Measurements from ENCODE around the gene PATZ1. TPM values are rescaled to one million over a fixed set of nuclear protein-coding genes. Genes with fewer than 3 reads are reported as not detected.

Gene PATZ1
- total RNA-seq, 1 experiment from 2014 or later, result 58.5 TPM

DNA sequence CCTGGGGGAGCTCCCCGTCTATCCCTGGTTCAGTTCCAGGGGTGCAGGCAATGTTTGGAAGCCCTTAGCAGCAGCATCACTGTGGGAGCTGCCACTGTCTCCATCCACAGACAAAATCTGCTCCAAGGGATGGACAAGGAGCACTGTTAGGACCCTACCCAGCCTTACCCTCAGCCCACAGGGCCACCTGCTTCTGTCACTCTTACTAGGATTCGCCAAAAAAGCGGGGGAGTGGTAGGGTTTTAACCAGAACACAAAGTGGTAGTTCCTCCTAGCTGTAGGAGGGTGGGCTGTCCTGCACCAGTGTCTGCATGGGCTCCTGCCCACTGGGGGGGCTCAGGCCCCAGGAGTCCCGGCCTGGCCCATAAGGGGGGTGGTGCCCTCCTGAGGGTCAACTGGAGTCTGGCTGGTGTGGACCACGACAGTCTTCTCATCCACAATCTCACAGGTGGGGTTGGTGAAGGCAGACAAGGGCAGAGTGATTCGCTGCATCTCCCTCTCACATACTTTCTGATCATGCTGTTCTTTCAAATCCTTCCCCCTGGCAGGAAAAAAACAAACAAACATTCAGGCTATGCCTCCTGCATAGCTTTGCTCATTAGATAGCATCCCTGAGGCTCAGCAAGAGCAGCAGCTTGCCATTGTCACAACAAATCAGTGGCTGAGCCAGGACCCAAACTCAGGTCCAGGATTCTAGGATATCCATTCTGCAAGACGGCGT, 63.2 kb downstream of the PATZ1 start:
- intact Hi-C loops (cut with micrococcal nuclease; ENCODE audit: unreplicated experiment), result no loop called here
- no peaks in the 10 kb centered on the region for H3K27me3 ChIP-seq (replicated peaks; ENCODE audit: insufficient read depth, low read depth, low read length, poor library complexity)
- DNase-seq (ENCODE audit: low spot score), result no peak
- no peaks in the 10 kb centered on the region for H3K9me3 ChIP-seq (ENCODE audit: low read depth, low read length, poor library complexity, severe bottlenecking)
- ChIA-PET POLR2A (ENCODE audit: low non-redundant PET) (no interaction called here), CTCF (no interaction called here)
- H3K4me3 ChIP-seq (ENCODE audit: low read depth, low read length, poor library complexity, severe bottlenecking), result no peak overlapping the region
- H3K4me1 ChIP-seq (ENCODE audit: insufficient read depth, low read length, poor library complexity, severe bottlenecking), result no peaks in the 10 kb centered on the region
- H3K36me3 ChIP-seq (ENCODE audit: insufficient read depth, low read length, poor library complexity, severe bottlenecking), result peaks cover 2% of the 10 kb centered on the region
- no peak for TF ChIP-seq EZH2 (IDR thresholded peaks at IDR 0.05; ENCODE audit: borderline replicate concordance, low read depth, low read length, poor library complexity, severe bottlenecking)
- TF ChIP-seq, protein P1, sequence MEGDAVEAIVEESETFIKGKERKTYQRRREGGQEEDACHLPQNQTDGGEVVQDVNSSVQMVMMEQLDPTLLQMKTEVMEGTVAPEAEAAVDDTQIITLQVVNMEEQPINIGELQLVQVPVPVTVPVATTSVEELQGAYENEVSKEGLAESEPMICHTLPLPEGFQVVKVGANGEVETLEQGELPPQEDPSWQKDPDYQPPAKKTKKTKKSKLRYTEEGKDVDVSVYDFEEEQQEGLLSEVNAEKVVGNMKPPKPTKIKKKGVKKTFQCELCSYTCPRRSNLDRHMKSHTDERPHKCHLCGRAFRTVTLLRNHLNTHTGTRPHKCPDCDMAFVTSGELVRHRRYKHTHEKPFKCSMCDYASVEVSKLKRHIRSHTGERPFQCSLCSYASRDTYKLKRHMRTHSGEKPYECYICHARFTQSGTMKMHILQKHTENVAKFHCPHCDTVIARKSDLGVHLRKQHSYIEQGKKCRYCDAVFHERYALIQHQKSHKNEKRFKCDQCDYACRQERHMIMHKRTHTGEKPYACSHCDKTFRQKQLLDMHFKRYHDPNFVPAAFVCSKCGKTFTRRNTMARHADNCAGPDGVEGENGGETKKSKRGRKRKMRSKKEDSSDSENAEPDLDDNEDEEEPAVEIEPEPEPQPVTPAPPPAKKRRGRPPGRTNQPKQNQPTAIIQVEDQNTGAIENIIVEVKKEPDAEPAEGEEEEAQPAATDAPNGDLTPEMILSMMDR (conservative IDR thresholded peaks at IDR 0.05; ENCODE audit: low read depth, low read length), result no peak
- BruUV-seq (replicated peaks), result no TSS peak
- no peak overlapping the region for H3K27ac ChIP-seq (ENCODE audit: low read depth, low read length, poor library complexity, severe bottlenecking)

DNA sequence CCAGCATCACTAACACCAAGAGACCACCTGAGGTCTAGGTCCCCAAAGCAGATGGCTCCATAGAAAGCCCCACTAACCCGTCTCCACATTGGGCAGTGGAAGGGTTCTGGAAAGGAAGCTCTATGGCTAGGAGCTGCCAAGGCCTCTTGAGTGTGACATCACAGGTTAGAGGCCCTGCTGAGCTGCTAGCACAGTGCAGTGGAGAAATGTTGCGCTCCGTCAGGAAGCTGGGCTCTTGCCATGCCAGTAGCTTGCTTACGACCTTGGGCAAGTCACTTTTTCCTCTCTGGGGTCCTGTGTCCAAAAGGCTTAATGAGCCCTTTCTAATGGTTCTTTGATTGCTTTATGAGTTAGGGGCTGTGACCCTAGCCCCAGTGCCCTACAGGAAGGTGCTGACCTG, 64.4 kb downstream of the PATZ1 start:
- Histone ChIP-seq H3K36me3 (ENCODE audit: insufficient read depth, low read length, poor library complexity, severe bottlenecking) (peaks cover 6% of the 10 kb centered on the region), H3K9me3 (ENCODE audit: low read depth, low read length, poor library complexity, severe bottlenecking) (no peaks in the 10 kb centered on the region), H3K4me1 (ENCODE audit: insufficient read depth, low read length, poor library complexity, severe bottlenecking) (no peaks in the 10 kb centered on the region), H3K4me3 (ENCODE audit: low read depth, low read length, poor library complexity, severe bottlenecking) (no peak overlapping the region), H3K27me3 (replicated peaks; ENCODE audit: insufficient read depth, low read depth, low read length, poor library complexity) (no peaks in the 10 kb centered on the region), H3K27ac (ENCODE audit: low read depth, low read length, poor library complexity, severe bottlenecking) (no peak overlapping the region)
- no peak for DNase-seq (ENCODE audit: low spot score)
- CTCF ChIA-PET, result no interaction called here
- intact Hi-C loops (cut with micrococcal nuclease; ENCODE audit: unreplicated experiment), result no loop called here
- POLR2A ChIA-PET (ENCODE audit: low non-redundant PET), result no interaction called here
- TF ChIP-seq, protein P1 (conservative IDR thresholded peaks at IDR 0.05; ENCODE audit: low read depth, low read length), result no peak
- TF ChIP-seq EZH2 (IDR thresholded peaks at IDR 0.05; ENCODE audit: borderline replicate concordance, low read depth, low read length, poor library complexity, severe bottlenecking), result no peak
- BruUV-seq (replicated peaks), result no TSS peak

- Histone ChIP-seq H3K36me3 (ENCODE audit: insufficient read depth, low read length, poor library complexity, severe bottlenecking) (peaks cover 12% of the 10 kb centered on the region), H3K4me1 (ENCODE audit: insufficient read depth, low read length, poor library complexity, severe bottlenecking) (no peaks in the 10 kb centered on the region), H3K9me3 (ENCODE audit: low read depth, low read length, poor library complexity, severe bottlenecking) (no peaks in the 10 kb centered on the region), H3K27me3 (replicated peaks; ENCODE audit: insufficient read depth, low read depth, low read length, poor library complexity) (no peaks in the 10 kb centered on the region), H3K4me3 (ENCODE audit: low read depth, low read length, poor library complexity, severe bottlenecking) (no peak overlapping the region), H3K27ac (ENCODE audit: low read depth, low read length, poor library complexity, severe bottlenecking) (no peak overlapping the region)
- BruUV-seq (replicated peaks), result no TSS peak
- TF ChIP-seq, protein P1 (conservative IDR thresholded peaks at IDR 0.05; ENCODE audit: low read depth, low read length), result no peak
- no peak for TF ChIP-seq EZH2 (IDR thresholded peaks at IDR 0.05; ENCODE audit: borderline replicate concordance, low read depth, low read length, poor library complexity, severe bottlenecking)
- DNase-seq (ENCODE audit: low spot score), result no peak
- intact Hi-C loops (cut with micrococcal nuclease; ENCODE audit: unreplicated experiment), result no loop called here
- CTCF ChIA-PET, result no interaction called here
- POLR2A ChIA-PET (ENCODE audit: low non-redundant PET), result no interaction called here
Measured at GRCh38 chr22:31279821-31280505, 66.2 kb downstream of the PATZ1 start.

All from A673 (cell line).